ENCODE data around the gene BMAL1.
"Not testable (repeated sequence)": the region's sequence is repeated elsewhere in the genome, so short reads cannot be mapped to it uniquely, and the experiment has no call there.

BMAL1 gene

GRCh38 chr11:13277768-13278608 is at the start of gene BMAL1:
Gene BMAL1, plus strand, starts transcription at chr11:13277790. Its CDS starts 76,519 bp downstream, at chr11:13354309.
- in situ Hi-C loops (cut with HindIII; ENCODE audit: low sequenced_read_pairs): no loop called here

GRCh38 chr11:13228572-13228971 is 49.0 kb upstream of the BMAL1 start:
- in situ Hi-C loops (cut with HindIII; ENCODE audit: low sequenced_read_pairs): no loop called here

GRCh38 chr11:13229136-13229535 is 48.5 kb upstream of the BMAL1 start:
- in situ Hi-C loops (cut with HindIII; ENCODE audit: low sequenced_read_pairs): no loop called here

GRCh38 chr11:13229711-13230318 is 47.8 kb upstream of the BMAL1 start:
- in situ Hi-C loops (cut with HindIII; ENCODE audit: low sequenced_read_pairs): no loop called here

- in situ Hi-C loops (cut with HindIII; ENCODE audit: low sequenced_read_pairs): no loop called here
Measured at GRCh38 chr11:13233173-13233745, 44.3 kb upstream of the BMAL1 start.

- in situ Hi-C loops (cut with HindIII; ENCODE audit: low sequenced_read_pairs): no loop called here
Measured at GRCh38 chr11:13235895-13236294, 41.7 kb upstream of the BMAL1 start.

- in situ Hi-C loops (cut with HindIII; ENCODE audit: low sequenced_read_pairs): no loop called here
Measured at GRCh38 chr11:13236626-13237025, 41.0 kb upstream of the BMAL1 start.

- in situ Hi-C loops (cut with HindIII; ENCODE audit: low sequenced_read_pairs): no loop called here
Measured at GRCh38 chr11:13237761-13238160, 39.8 kb upstream of the BMAL1 start.

GRCh38 chr11:13238879-13239514 is 38.6 kb upstream of the BMAL1 start:
- in situ Hi-C loops (cut with HindIII; ENCODE audit: low sequenced_read_pairs): no loop called here

- in situ Hi-C loops (cut with HindIII; ENCODE audit: low sequenced_read_pairs): no loop called here
Measured at GRCh38 chr11:13242564-13242963, 35.0 kb upstream of the BMAL1 start.

- in situ Hi-C loops (cut with HindIII; ENCODE audit: low sequenced_read_pairs): no loop called here
Measured at GRCh38 chr11:13247606-13248296, 29.8 kb upstream of the BMAL1 start.

GRCh38 chr11:13249177-13249576 is 28.4 kb upstream of the BMAL1 start:
- in situ Hi-C loops (cut with HindIII; ENCODE audit: low sequenced_read_pairs): no loop called here

GRCh38 chr11:13249992-13250391 is 27.6 kb upstream of the BMAL1 start:
- in situ Hi-C loops (cut with HindIII; ENCODE audit: low sequenced_read_pairs): no loop called here

GRCh38 chr11:13251966-13252365 is 25.6 kb upstream of the BMAL1 start:
- in situ Hi-C loops (cut with HindIII; ENCODE audit: low sequenced_read_pairs): no loop called here

GRCh38 chr11:13252438-13252837 is 25.2 kb upstream of the BMAL1 start:
- in situ Hi-C loops (cut with HindIII; ENCODE audit: low sequenced_read_pairs): no loop called here

- in situ Hi-C loops (cut with HindIII; ENCODE audit: low sequenced_read_pairs): no loop called here
Measured at GRCh38 chr11:13256216-13256615, 21.4 kb upstream of the BMAL1 start.

- in situ Hi-C loops (cut with HindIII; ENCODE audit: low sequenced_read_pairs): not testable (repeated sequence)
Measured at GRCh38 chr11:13258061-13258460, 19.5 kb upstream of the BMAL1 start.

GRCh38 chr11:13258855-13259254 is 18.7 kb upstream of the BMAL1 start:
- in situ Hi-C loops (cut with HindIII; ENCODE audit: low sequenced_read_pairs): no loop called here

GRCh38 chr11:13259374-13259773 is 18.2 kb upstream of the BMAL1 start:
- in situ Hi-C loops (cut with HindIII; ENCODE audit: low sequenced_read_pairs): no loop called here

- in situ Hi-C loops (cut with HindIII; ENCODE audit: low sequenced_read_pairs): loop anchor here (5.0 kb wide), 1 partner anchor 37 kb away; no protein-coding TSS in a partner anchor
Measured at GRCh38 chr11:13260201-13260962, 17.2 kb upstream of the BMAL1 start.
